HEK293 (cell line): ENCODE data around the gene CATSPER1.
"Not testable (repeated sequence)": the region's sequence is repeated elsewhere in the genome, so short reads cannot be mapped to it uniquely, and the experiment has no call there.

Experiments used
- ZNF138 ChIP-seq: fragments of 450-650 bp; formaldehyde crosslinking; IDR thresholded peaks from 2 replicates; pipeline ENCODE4 v1.5.1; 2016; ENCODE audit warnings: missing biosample characterization, missing genetic modification characterization, borderline replicate concordance
- ZSCAN5A ChIP-seq: fragments of 450-650 bp; formaldehyde crosslinking; IDR thresholded peaks from 2 replicates; pipeline ENCODE4 v1.5.1; 2016; ENCODE audit warnings: missing biosample characterization, missing genetic modification characterization

- not testable (repeated sequence) for TF ChIP-seq ZSCAN5A, ZNF138 (tag by site-specific recombination)
Observed at GRCh38 chr11:66010036-66010435, 16.2 kb downstream of the CATSPER1 start.
